Peyer's patch (tissue), 4 donors: ENCODE data around the gene AP2B1. TPM values are rescaled to one million over a fixed set of nuclear protein-coding genes. Genes with fewer than 3 reads are reported as not detected.
A peak's percentile ranks its signal among the peaks of the same experiment; 100 is the strongest.
"Not testable (repeated sequence)": the region's sequence is repeated elsewhere in the genome, so short reads cannot be mapped to it uniquely, and the experiment has no call there.

ENCODE experiments used
- DNase-seq, 3 donors: peaks; one replicate each; pipeline ENCODE4 v3.0.0-alpha.2; 2017 to 2019
- H3K27ac ChIP-seq, 4 donors: fragments of 200-600 bp; sonication (generic); one replicate each; pipeline ENCODE4 v1.5.1; 2016 to 2019
- H3K27me3 ChIP-seq, 2 donors: fragments of 200-600 bp; sonication (generic); one replicate each; pipeline ENCODE4 v1.5.1; 2019
- H3K36me3 ChIP-seq, 3 donors: fragments of 200-600 bp; sonication (generic); one replicate each; pipeline ENCODE4 v1.5.1; 2016 to 2019
- H3K4me1 ChIP-seq, 4 donors: fragments of 200-600 bp; sonication (generic); one replicate each; pipeline ENCODE4 v1.5.1; 2016 to 2019
- H3K4me3 ChIP-seq, 4 donors: fragments of 200-600 bp; sonication (generic); 1 replicate in 3 of 4; 2 replicates in 1 of 4; pipeline ENCODE4 v1.5.1; 2016 to 2019; ENCODE audit warnings: mild to moderate bottlenecking in 1 of 4
- H3K9me3 ChIP-seq, 4 donors: fragments of 200-600 bp; sonication (generic); one replicate each; pipeline ENCODE4 v1.5.1; 2016 to 2019; ENCODE audit warnings: mild to moderate bottlenecking in 1 of 4
- POLR2A ChIP-seq, 2 donors: fragments of 450-650 bp; IDR thresholded peaks; one replicate each; pipeline ENCODE4 v1.5.1; 2017; ENCODE audit warnings: antibody characterized with exemption in 2 of 2, mild to moderate bottlenecking in 2 of 2, moderate library complexity in 2 of 2
- total RNA-seq, 4 donors: library from RNA; depleted of rRNA; stranded (reverse); fragments of >200 nt; gene quantifications; one replicate each; pipeline ENCODE4 v1.1.0, GENCODE V29; 2016
- TF ChIP-seq, protein P1 (sequence below), 6 experiments: fragments of 450-650 bp in 4 of 6; fragments of 200-600 bp in 2 of 6; sonication (generic) in 1 of 6; IDR thresholded peaks; one replicate each; pipeline ENCODE4 v1.5.1; 2017 to 2019; ENCODE audit warnings: antibody characterized with exemption in 6 of 6, mild to moderate bottlenecking in 3 of 6, moderate library complexity in 1 of 6

AP2B1 gene
- total RNA-seq, 4 donors from 2014 or later: 46.2 to 75.3 (median 66.6) TPM

- Histone ChIP-seq H3K27me3 (no peaks in the 10 kb centered on the region), H3K4me1 (no peaks in the 10 kb centered on the region), H3K9me3 (no peaks in the 10 kb centered on the region), H3K4me3 (no peak overlapping the region), H3K27ac (peak overlapping the region in 1 of 4 donors; percentile 20), H3K36me3 (peaks cover 0 to 94% (median 0%) of the 10 kb centered on the region in 3 donors)
- no peak for TF ChIP-seq POLR2A (IDR thresholded peaks at IDR 0.05)
- TF ChIP-seq, protein P1, sequence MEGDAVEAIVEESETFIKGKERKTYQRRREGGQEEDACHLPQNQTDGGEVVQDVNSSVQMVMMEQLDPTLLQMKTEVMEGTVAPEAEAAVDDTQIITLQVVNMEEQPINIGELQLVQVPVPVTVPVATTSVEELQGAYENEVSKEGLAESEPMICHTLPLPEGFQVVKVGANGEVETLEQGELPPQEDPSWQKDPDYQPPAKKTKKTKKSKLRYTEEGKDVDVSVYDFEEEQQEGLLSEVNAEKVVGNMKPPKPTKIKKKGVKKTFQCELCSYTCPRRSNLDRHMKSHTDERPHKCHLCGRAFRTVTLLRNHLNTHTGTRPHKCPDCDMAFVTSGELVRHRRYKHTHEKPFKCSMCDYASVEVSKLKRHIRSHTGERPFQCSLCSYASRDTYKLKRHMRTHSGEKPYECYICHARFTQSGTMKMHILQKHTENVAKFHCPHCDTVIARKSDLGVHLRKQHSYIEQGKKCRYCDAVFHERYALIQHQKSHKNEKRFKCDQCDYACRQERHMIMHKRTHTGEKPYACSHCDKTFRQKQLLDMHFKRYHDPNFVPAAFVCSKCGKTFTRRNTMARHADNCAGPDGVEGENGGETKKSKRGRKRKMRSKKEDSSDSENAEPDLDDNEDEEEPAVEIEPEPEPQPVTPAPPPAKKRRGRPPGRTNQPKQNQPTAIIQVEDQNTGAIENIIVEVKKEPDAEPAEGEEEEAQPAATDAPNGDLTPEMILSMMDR (IDR thresholded peaks at IDR 0.05): no peak
- DNase-seq: no peak
Measured at GRCh38 chr17:35605678-35606077, 18.6 kb downstream of the AP2B1 start.

GRCh38 chr17:35607239-35607847, 20.2 kb downstream of the AP2B1 start:
- Histone ChIP-seq H3K4me3 (no peak overlapping the region), H3K36me3 (peaks cover 0 to 90% (median 0%) of the 10 kb centered on the region in 3 donors), H3K27ac (peak overlapping the region in 1 of 4 donors; percentile 28), H3K27me3 (no peaks in the 10 kb centered on the region), H3K4me1 (no peaks in the 10 kb centered on the region), H3K9me3 (no peaks in the 10 kb centered on the region)
- TF ChIP-seq, protein P1 (IDR thresholded peaks at IDR 0.05): no peak
- TF ChIP-seq POLR2A (IDR thresholded peaks at IDR 0.05): no peak
- no peak for DNase-seq

GRCh38 chr17:35609831-35610230, 22.7 kb downstream of the AP2B1 start:
- no peak for TF ChIP-seq POLR2A (IDR thresholded peaks at IDR 0.05)
- TF ChIP-seq, protein P1 (IDR thresholded peaks at IDR 0.05): no peak
- H3K4me1 ChIP-seq: no peaks in the 10 kb centered on the region
- H3K36me3 ChIP-seq: peaks cover 0 to 68% (median 0%) of the 10 kb centered on the region in 3 donors
- no peak for DNase-seq
- no peaks in the 10 kb centered on the region for H3K9me3 ChIP-seq
- no peak overlapping the region for H3K4me3 ChIP-seq
- no peaks in the 10 kb centered on the region for H3K27me3 ChIP-seq
- no peak overlapping the region for H3K27ac ChIP-seq

DNA sequence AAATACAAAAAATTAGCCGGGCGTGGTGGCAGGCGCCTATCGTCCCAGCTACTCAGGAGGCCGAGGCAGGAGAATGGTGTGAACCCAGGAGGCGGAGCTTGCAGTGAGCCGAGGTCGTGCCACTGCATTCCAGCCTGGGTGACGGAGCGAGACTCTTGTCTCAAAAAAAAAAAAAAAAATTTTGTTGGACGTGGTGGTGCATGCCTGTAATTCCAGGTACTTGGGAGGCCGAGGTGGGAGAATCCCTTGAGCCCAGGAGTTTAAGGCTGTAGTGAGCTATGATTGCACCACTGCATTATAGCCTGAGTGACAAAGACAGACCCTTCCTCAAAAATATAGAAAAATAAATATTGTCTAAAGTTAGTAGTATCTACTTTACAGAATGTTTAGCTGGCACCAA, 23.6 kb downstream of the AP2B1 start:
- not testable (repeated sequence) for H3K27me3 ChIP-seq, H3K27ac ChIP-seq

DNA sequence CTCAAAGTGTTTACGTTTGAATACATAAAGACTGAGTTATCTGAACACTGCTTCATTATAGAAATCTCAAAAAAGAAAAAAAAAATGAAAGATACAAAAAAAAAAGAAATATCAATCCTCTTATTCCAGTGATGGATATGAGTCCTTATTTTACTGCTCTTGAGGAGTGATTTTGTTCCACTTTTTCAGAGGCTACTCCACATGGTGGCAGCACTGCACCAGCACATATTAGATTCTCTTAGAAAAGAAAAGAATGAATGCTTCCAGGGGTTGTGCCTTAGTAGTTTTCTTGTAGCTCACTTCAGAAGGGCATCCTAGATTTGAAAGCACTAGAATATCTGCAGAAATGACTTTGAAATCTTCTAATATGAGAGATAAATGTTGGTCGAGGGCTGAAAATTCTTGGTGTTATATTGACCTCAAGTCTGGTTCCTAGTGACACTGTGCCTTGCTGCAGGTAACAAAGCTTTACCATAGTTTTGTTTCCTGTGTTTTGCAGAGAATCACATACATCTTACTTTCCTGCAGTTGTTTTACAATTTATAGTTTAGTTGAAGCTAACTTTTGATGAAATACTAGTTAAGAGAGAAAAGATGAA, 25.9 kb downstream of the AP2B1 start:
- peak; percentile 22 to 78 (median 58) for DNase-seq
- Histone ChIP-seq H3K27ac (no peak overlapping the region), H3K4me1 (peaks cover 0 to 5% (median 0%) of the 10 kb centered on the region in 4 donors), H3K36me3 (peaks cover 0 to 44% (median 0%) of the 10 kb centered on the region in 3 donors), H3K9me3 (no peaks in the 10 kb centered on the region), H3K4me3 (no peak overlapping the region), H3K27me3 (no peaks in the 10 kb centered on the region)
- TF ChIP-seq, protein P1 (IDR thresholded peaks at IDR 0.05): peak in 4 of 6 experiments; percentile 48 to 79 (median 75)
- no peak for TF ChIP-seq POLR2A (IDR thresholded peaks at IDR 0.05)

More for the DNA sequence above, 23.6 kb downstream of the AP2B1 start:
- H3K4me1 ChIP-seq, DNase-seq, H3K9me3 ChIP-seq, H3K4me3 ChIP-seq: not testable (repeated sequence)
- H3K36me3 ChIP-seq: peaks cover 0 to 62% (median 0%) of the 10 kb centered on the region in 3 donors

- Histone ChIP-seq H3K27me3 (no peaks in the 10 kb centered on the region), H3K9me3 (no peaks in the 10 kb centered on the region), H3K4me1 (peaks cover 0 to 13% (median 0%) of the 10 kb centered on the region in 4 donors), H3K4me3 (no peak overlapping the region), H3K27ac (no peak overlapping the region), H3K36me3 (peaks cover 0 to 28% (median 0%) of the 10 kb centered on the region in 3 donors)
- TF ChIP-seq POLR2A (IDR thresholded peaks at IDR 0.05): no peak
- TF ChIP-seq, protein P1 (IDR thresholded peaks at IDR 0.05): no peak
- no peak for DNase-seq
Measured at GRCh38 chr17:35614810-35615209, 27.7 kb downstream of the AP2B1 start.
